ENCODE measurements around the gene DENND1A.

DNA sequence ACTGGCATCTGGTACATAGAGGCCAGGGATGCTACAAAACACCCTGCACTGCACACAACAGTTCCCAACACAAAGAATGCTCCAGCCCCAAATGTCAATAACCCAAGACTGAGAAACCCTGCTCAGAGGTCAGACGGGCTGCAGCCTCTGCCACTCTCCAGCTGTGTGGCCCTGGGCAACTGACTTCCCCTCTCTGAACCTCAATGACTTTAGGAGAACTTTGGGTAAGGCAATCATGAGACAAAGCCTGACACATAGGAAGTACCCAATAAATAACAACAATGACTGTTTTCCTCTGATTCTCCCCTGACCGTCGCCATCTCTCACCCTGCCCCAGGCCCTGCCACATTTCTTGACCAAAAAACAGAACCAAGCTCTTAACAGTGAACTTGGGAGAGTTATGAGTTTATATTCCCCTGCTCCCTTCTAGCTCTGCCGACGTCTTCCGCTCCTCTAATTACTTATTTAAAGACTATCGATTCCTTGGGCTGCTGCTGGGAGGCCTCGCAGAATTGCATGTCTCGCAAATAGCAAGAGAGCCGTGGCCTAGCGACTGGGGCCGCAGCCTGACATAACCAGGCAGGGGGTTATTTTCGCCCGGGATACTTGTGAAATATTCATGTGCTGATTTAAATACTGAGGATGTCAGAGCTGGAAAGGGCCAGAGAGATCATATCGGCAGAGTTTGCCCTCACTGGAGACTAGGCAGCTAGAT, 598.4 kb downstream of the DENND1A start:
- TF ChIP-seq RELA (CRISPR knock-in tag; IDR thresholded peaks at IDR 0.05; ENCODE audit: borderline replicate concordance) (no peak), MLX (CRISPR knock-in tag; IDR thresholded peaks at IDR 0.05) (no peak)
- TF ChIP-seq, protein P1, sequence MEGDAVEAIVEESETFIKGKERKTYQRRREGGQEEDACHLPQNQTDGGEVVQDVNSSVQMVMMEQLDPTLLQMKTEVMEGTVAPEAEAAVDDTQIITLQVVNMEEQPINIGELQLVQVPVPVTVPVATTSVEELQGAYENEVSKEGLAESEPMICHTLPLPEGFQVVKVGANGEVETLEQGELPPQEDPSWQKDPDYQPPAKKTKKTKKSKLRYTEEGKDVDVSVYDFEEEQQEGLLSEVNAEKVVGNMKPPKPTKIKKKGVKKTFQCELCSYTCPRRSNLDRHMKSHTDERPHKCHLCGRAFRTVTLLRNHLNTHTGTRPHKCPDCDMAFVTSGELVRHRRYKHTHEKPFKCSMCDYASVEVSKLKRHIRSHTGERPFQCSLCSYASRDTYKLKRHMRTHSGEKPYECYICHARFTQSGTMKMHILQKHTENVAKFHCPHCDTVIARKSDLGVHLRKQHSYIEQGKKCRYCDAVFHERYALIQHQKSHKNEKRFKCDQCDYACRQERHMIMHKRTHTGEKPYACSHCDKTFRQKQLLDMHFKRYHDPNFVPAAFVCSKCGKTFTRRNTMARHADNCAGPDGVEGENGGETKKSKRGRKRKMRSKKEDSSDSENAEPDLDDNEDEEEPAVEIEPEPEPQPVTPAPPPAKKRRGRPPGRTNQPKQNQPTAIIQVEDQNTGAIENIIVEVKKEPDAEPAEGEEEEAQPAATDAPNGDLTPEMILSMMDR (IDR thresholded peaks at IDR 0.05), result no peak
